HepG2 (cell line): ENCODE results near the gene NOL4L. TPM values are rescaled to one million over a fixed set of nuclear protein-coding genes. Genes with fewer than 3 reads are reported as not detected.

Experiments
- BRCA1 ChIP-seq: sonication (generic); formaldehyde crosslinking; IDR thresholded peaks from 2 replicates; pipeline ENCODE4 v1.4.0; 2020; ENCODE audit warnings: missing genetic modification reagents
- CREB1 ChIP-seq, 2 experiments: fragments of 450-650 bp in 1 of 2; IDR thresholded peaks; 2 replicates each; pipeline ENCODE4 v1.6.1; 2016 to 2017; ENCODE audit warnings: control low read depth in 1 of 2, mild to moderate bottlenecking in 1 of 2, missing compliant biosample characterization in 1 of 2, missing genetic modification characterization in 1 of 2
- HNRNPK ChIP-seq: fragments of 200-400 bp; formaldehyde crosslinking; IDR thresholded peaks from 2 replicates; pipeline ENCODE4 v1.6.1; 2018; ENCODE audit warnings: low read length, low read depth, moderate library complexity, mild to moderate bottlenecking; ENCODE audit not compliant: poor library complexity, severe bottlenecking
- KLF13 ChIP-seq: sonication (generic); formaldehyde crosslinking; IDR thresholded peaks from 2 replicates; pipeline ENCODE4 v1.4.0; 2020; ENCODE audit warnings: mild to moderate bottlenecking, missing genetic modification reagents
- MED8 ChIP-seq: sonication (generic); formaldehyde crosslinking; IDR thresholded peaks from 2 replicates; pipeline ENCODE4 v1.8.1; 2023; ENCODE audit warnings: mild to moderate bottlenecking, missing genetic modification reagents; ENCODE audit not compliant: insufficient replicate concordance
- PAF1 ChIP-seq: IDR thresholded peaks from 2 replicates; pipeline ENCODE4 v1.6.1; 2016; ENCODE audit warnings: missing genetic modification reagents, missing compliant biosample characterization
- PRMT3 ChIP-seq: sonication (generic); formaldehyde crosslinking; IDR thresholded peaks from 2 replicates; pipeline ENCODE4 v1.8.1; 2022; ENCODE audit warnings: low read depth, mild to moderate bottlenecking, moderate library complexity, missing genetic modification reagents, borderline replicate concordance
- RBM39 ChIP-seq: fragments of 200-400 bp; formaldehyde crosslinking; IDR thresholded peaks from one replicate; pipeline ENCODE4 v1.6.1; 2018; ENCODE audit warnings: antibody characterized with exemption, mild to moderate bottlenecking, low read depth, low read length; ENCODE audit not compliant: poor library complexity, severe bottlenecking
- SMAD3 ChIP-seq: sonication (generic); formaldehyde crosslinking; IDR thresholded peaks from 2 replicates; pipeline ENCODE4 v1.4.0; 2020; ENCODE audit warnings: missing genetic modification reagents
- SMARCC2 ChIP-seq: fragments of 450-650 bp; IDR thresholded peaks from 2 replicates; pipeline ENCODE4 v1.6.1; 2017; ENCODE audit warnings: antibody characterized with exemption, mild to moderate bottlenecking
- SOX13 ChIP-seq, 3 experiments: fragments of 450-650 bp in 1 of 3; sonication (generic) in 1 of 3; formaldehyde crosslinking in 1 of 3; IDR thresholded peaks in 2 of 3; conservative IDR thresholded peaks in 1 of 3; 2 replicates each; pipeline versions ENCODE4 v1.5.0 to v1.6.1; 2016 to 2020; ENCODE audit warnings: antibody characterized with exemption in 1 of 3, mild to moderate bottlenecking in 1 of 3, missing compliant biosample characterization in 1 of 3, missing genetic modification reagents in 1 of 3, moderate library complexity in 1 of 3
- TRIM22 ChIP-seq: fragments of 450-650 bp; IDR thresholded peaks from 2 replicates; pipeline ENCODE4 v1.6.1; 2017
- ZMYM3 ChIP-seq: sonication (generic); formaldehyde crosslinking; IDR thresholded peaks from 2 replicates; pipeline ENCODE4 v1.5.1; 2020; ENCODE audit warnings: mild to moderate bottlenecking, missing genetic modification reagents
- ZNF296 ChIP-seq: sonication (generic); formaldehyde crosslinking; conservative IDR thresholded peaks from 2 replicates; pipeline ENCODE4 v1.5.0; 2020; ENCODE audit warnings: mild to moderate bottlenecking, missing genetic modification reagents
- ZNF468 ChIP-seq: sonication (generic); formaldehyde crosslinking; IDR thresholded peaks from 2 replicates; pipeline ENCODE4 v1.8.0; 2022; ENCODE audit warnings: mild to moderate bottlenecking, moderate library complexity, missing genetic modification reagents
- ZNF614 ChIP-seq: IDR thresholded peaks from 2 replicates; pipeline ENCODE4 v1.6.1; 2018; ENCODE audit warnings: missing biosample characterization, missing genetic modification reagents, inconsistent platforms, borderline replicate concordance
- ZNF644 ChIP-seq: IDR thresholded peaks from 2 replicates; pipeline ENCODE4 v1.6.1; 2016; ENCODE audit warnings: low read depth
- ZNF768 ChIP-seq: sonication (generic); formaldehyde crosslinking; IDR thresholded peaks from 2 replicates; pipeline ENCODE4 v1.4.0; 2020; ENCODE audit warnings: missing genetic modification reagents
- polyA plus RNA-seq, 8 experiments: library from polyadenylated mRNA; depleted of rRNA in 3 of 8; stranded (reverse) in 7 of 8; unstranded in 1 of 8; fragments of >200 nt; fragmentation: Illumina TruSeq in 4 of 8; extraction: Trizol in 4 of 8; gene quantifications; 2 replicates each; pipeline versions ENCODE4 v1.2.1 to v1.2.3, GENCODE V29; 2011 to 2016; ENCODE audit warnings: low read depth in 4 of 8, missing spikeins in 1 of 8, mixed read lengths in 1 of 8; ENCODE audit not compliant: insufficient read depth in 1 of 8
- total RNA-seq, 5 experiments: library from RNA; depleted of rRNA; stranded (reverse); fragments of >200 nt; fragmentation: Illumina TruSeq; extraction: Trizol; gene quantifications; 2 replicates each; pipeline ENCODE4 v1.2.3, GENCODE V29; 2016; ENCODE audit warnings: low read depth in 1 of 5
- TF ChIP-seq, protein P1 (sequence below), 2 experiments: fragments of 450-650 bp in 1 of 2; sonication (generic) in 1 of 2; formaldehyde crosslinking in 1 of 2; IDR thresholded peaks; 2 replicates each; pipeline versions ENCODE4 v1.6.1 to v1.8.0; 2016 to 2022; ENCODE audit warnings: antibody characterized with exemption in 1 of 2, mild to moderate bottlenecking in 1 of 2, missing genetic modification reagents in 1 of 2

Gene NOL4L
- total and polyA plus RNA-seq, 2 of the 13 experiments (the other 11 are each of a cell fraction or from before 2014, with no cell fraction given): 16.6 to 35.4 TPM

- TF ChIP-seq, protein P1, sequence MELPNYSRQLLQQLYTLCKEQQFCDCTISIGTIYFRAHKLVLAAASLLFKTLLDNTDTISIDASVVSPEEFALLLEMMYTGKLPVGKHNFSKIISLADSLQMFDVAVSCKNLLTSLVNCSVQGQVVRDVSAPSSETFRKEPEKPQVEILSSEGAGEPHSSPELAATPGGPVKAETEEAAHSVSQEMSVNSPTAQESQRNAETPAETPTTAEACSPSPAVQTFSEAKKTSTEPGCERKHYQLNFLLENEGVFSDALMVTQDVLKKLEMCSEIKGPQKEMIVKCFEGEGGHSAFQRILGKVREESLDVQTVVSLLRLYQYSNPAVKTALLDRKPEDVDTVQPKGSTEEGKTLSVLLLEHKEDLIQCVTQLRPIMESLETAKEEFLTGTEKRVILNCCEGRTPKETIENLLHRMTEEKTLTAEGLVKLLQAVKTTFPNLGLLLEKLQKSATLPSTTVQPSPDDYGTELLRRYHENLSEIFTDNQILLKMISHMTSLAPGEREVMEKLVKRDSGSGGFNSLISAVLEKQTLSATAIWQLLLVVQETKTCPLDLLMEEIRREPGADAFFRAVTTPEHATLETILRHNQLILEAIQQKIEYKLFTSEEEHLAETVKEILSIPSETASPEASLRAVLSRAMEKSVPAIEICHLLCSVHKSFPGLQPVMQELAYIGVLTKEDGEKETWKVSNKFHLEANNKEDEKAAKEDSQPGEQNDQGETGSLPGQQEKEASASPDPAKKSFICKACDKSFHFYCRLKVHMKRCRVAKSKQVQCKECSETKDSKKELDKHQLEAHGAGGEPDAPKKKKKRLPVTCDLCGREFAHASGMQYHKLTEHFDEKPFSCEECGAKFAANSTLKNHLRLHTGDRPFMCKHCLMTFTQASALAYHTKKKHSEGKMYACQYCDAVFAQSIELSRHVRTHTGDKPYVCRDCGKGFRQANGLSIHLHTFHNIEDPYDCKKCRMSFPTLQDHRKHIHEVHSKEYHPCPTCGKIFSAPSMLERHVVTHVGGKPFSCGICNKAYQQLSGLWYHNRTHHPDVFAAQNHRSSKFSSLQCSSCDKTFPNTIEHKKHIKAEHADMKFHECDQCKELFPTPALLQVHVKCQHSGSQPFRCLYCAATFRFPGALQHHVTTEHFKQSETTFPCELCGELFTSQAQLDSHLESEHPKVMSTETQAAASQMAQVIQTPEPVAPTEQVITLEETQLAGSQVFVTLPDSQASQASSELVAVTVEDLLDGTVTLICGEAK (IDR thresholded peaks at IDR 0.05): no peak
- TF ChIP-seq, protein P1 (CRISPR knock-in tag; IDR thresholded peaks at IDR 0.05): no peak
- TF ChIP-seq ZNF614 (CRISPR knock-in tag) (no peak), PAF1 (CRISPR knock-in tag) (0 out of 2 replicates have a peak, but pooled peaks have one; percentile 77), KLF13 (CRISPR knock-in tag) (no peak), SOX13 (IDR thresholded peaks at IDR 0.05) (no peak), SOX13 (CRISPR knock-in tag; conservative IDR thresholded peaks at IDR 0.05 in 1 of 2, IDR thresholded peaks at IDR 0.05 in 1 of 2) (peak in 1 of 2 experiments; percentile 56; a peak in 1 of 4 replicates), ZNF644 (CRISPR knock-in tag) (peak; percentile 80), SMAD3 (CRISPR knock-in tag) (peak; percentile 32; the same call in 1 of the 2 replicates), BRCA1 (CRISPR knock-in tag) (0 out of 2 replicates have a peak, but pooled peaks have one; percentile 52), MED8 (no peak), ZNF768 (CRISPR knock-in tag) (no peak), RBM39 (no peak), ZNF468 (CRISPR knock-in tag) (no peak), ZMYM3 (CRISPR knock-in tag) (0 out of 2 replicates have a peak, but pooled peaks have one; percentile 35), PRMT3 (no peak), SMARCC2 (no peak), HNRNPK (no peak), ZNF296 (CRISPR knock-in tag) (no peak), TRIM22 (no peak), CREB1 (IDR thresholded peaks at IDR 0.05) (no peak), CREB1 (CRISPR knock-in tag; IDR thresholded peaks at IDR 0.05) (no peak)
Observed at GRCh38 chr20:32437391-32438074, 147.6 kb downstream of the NOL4L start (continued).
